GM06990 (cell line): ENCODE measurements around the gene RSKR.
"Not testable (repeated sequence)": the region's sequence is repeated elsewhere in the genome, so short reads cannot be mapped to it uniquely, and the experiment has no call there.

ENCODE experiments used
- DNase-seq: peaks from one replicate; pipeline ENCODE4 v3.0.0-alpha.2; 2011; ENCODE audit not compliant: insufficient read length; ENCODE audit errors: extremely low read depth
- H3K27me3 ChIP-seq: replicated peaks from 2 replicates; pipeline ENCODE4 v1.6.0; 2011; ENCODE audit warnings: low read length; ENCODE audit not compliant: control insufficient read depth, insufficient read depth
- H3K36me3 ChIP-seq: 2 replicates; pipeline ENCODE4 v1.5.1; 2011; ENCODE audit warnings: low read length; ENCODE audit not compliant: control insufficient read depth, insufficient read depth
- H3K4me3 ChIP-seq: replicated peaks from 2 replicates; pipeline ENCODE4 v1.5.1; 2011; ENCODE audit warnings: low read depth, mild to moderate bottlenecking, control low read depth, low read length
- TF ChIP-seq, protein P1 (sequence below): IDR thresholded peaks from 2 replicates; pipeline ENCODE4 v1.5.1; 2011; ENCODE audit warnings: low read length, control low read depth, mild to moderate bottlenecking, inconsistent platforms; ENCODE audit not compliant: insufficient read depth, poor library complexity, severe bottlenecking

The RSKR gene

GRCh38 chr17:28613931-28614381 is at the start of gene RSKR:
TSS of gene RSKR (minus strand) at chr17:28614185. CDS start at chr17:28614161, 24 bp downstream.
- Histone ChIP-seq H3K27me3 (no peaks in the 10 kb centered on the region), H3K36me3 (peaks cover 31% of the 10 kb centered on the region), H3K4me3 (no peak within 1 kb of the TSS)
- DNase-seq, result no peak
- TF ChIP-seq, protein P1, sequence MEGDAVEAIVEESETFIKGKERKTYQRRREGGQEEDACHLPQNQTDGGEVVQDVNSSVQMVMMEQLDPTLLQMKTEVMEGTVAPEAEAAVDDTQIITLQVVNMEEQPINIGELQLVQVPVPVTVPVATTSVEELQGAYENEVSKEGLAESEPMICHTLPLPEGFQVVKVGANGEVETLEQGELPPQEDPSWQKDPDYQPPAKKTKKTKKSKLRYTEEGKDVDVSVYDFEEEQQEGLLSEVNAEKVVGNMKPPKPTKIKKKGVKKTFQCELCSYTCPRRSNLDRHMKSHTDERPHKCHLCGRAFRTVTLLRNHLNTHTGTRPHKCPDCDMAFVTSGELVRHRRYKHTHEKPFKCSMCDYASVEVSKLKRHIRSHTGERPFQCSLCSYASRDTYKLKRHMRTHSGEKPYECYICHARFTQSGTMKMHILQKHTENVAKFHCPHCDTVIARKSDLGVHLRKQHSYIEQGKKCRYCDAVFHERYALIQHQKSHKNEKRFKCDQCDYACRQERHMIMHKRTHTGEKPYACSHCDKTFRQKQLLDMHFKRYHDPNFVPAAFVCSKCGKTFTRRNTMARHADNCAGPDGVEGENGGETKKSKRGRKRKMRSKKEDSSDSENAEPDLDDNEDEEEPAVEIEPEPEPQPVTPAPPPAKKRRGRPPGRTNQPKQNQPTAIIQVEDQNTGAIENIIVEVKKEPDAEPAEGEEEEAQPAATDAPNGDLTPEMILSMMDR, result no peak

DNA sequence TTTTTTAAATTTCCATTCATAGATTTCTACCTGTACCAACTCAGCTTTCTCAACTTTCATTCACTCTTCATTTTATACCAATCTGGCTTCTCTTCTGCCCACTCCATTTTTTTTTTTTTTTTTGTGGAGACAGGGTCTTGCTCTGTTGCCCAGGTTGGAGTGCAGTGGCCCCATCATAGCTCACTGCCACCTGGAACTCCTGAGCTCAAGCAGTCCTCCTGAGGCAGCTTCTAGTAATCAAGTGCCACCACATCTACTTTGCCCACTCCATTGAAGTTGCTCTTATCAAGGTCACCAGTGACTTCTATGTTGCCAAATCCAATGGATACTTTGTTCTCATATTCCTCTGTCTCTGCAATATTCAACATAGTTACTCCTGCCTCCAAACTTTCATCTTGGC is 49.7 kb upstream of the RSKR start:
- peak overlapping the region; percentile 97 for H3K4me3 ChIP-seq
- H3K36me3 ChIP-seq, result peaks cover 8% of the 10 kb centered on the region
- TF ChIP-seq, protein P1, result no peak
- no peaks in the 10 kb centered on the region for H3K27me3 ChIP-seq
- DNase-seq, result no peak

DNA sequence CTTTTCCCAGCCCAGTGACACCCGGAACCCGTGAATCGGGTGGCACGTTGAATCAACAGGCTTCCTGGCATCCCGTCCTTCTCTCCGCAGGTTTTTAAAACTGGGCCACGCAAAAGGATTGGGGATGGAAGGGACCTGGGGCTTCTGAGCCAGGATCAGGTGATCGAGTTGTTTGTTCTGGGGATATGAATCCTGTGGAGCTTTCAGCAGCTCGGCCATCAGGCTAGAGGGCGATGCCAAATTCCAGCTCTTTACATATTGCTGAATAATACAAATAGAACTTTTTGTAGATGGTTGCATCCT is 48.5 kb upstream of the RSKR start:
- DNase-seq, result no peak
- Histone ChIP-seq H3K4me3 (peak overlapping the region; percentile 97), H3K27me3 (no peaks in the 10 kb centered on the region), H3K36me3 (peaks cover 6% of the 10 kb centered on the region)
- TF ChIP-seq, protein P1, result no peak

GRCh38 chr17:28661635-28662526 is 47.9 kb upstream of the RSKR start, which contains the start of the genes SDF2 and SUPT6H:
TSS of gene SDF2 (minus strand) at chr17:28661906. CDS start at chr17:28661876, 30 bp downstream.
TSS of gene SUPT6H (plus strand) at chr17:28662205. CDS start at chr17:28673402, 11,197 bp downstream.
- TF ChIP-seq, protein P1, result peak; percentile 13
- peaks cover 7% of the 10 kb centered on the region for H3K36me3 ChIP-seq
- peak; percentile 91 for DNase-seq

GRCh38 chr17:28659497-28659881 is 45.5 kb upstream of the RSKR start:
- not testable (repeated sequence) for H3K4me3 ChIP-seq, H3K27me3 ChIP-seq, H3K36me3 ChIP-seq, DNase-seq

More at GRCh38 chr17:28661635-28662526, 47.9 kb upstream of the RSKR start, which contains the start of the genes SDF2 and SUPT6H:
- Histone ChIP-seq H3K4me3 (peak within 1 kb of the TSS; percentile 97), H3K27me3 (no peaks in the 10 kb centered on the region)

GRCh38 chr17:28658766-28659496 is 44.9 kb upstream of the RSKR start:
- not testable (repeated sequence) for H3K36me3 ChIP-seq, H3K4me3 ChIP-seq, H3K27me3 ChIP-seq

GRCh38 chr17:28658342-28658741 is 44.4 kb upstream of the RSKR start:
- H3K36me3 ChIP-seq, DNase-seq, H3K4me3 ChIP-seq, H3K27me3 ChIP-seq: not testable (repeated sequence)

More at GRCh38 chr17:28658766-28659496, 44.9 kb upstream of the RSKR start:
- not testable (repeated sequence) for DNase-seq
